H1 (cell line): ENCODE measurements around the gene GALNT6. TPM values are rescaled to one million over a fixed set of nuclear protein-coding genes. Genes with fewer than 3 reads are reported as not detected.

Experiments
- CHD7 ChIP-seq: fragments of 300-600 bp; sonication (generic); IDR thresholded peaks from 2 replicates; pipeline ENCODE4 v1.7.1; 2012; ENCODE audit warnings: low read length, moderate library complexity, mild to moderate bottlenecking, inconsistent platforms; ENCODE audit not compliant: insufficient replicate concordance
- EGR1 ChIP-seq: IDR thresholded peaks from 2 replicates; pipeline ENCODE4 v1.6.1; 2011; ENCODE audit warnings: low read depth, low read length, borderline replicate concordance
- JUN ChIP-seq: IDR thresholded peaks from 2 replicates; pipeline ENCODE4 v1.6.1; 2011; ENCODE audit warnings: low read depth, mild to moderate bottlenecking, improper control_type of control experiment, low read length
- JUND ChIP-seq: IDR thresholded peaks from 2 replicates; pipeline ENCODE4 v1.6.1; 2011; ENCODE audit warnings: mild to moderate bottlenecking, improper control_type of control experiment, low read length
- KDM4A ChIP-seq: IDR thresholded peaks from one replicate; pipeline ENCODE4 v1.7.1; 2012; ENCODE audit warnings: low read depth, mild to moderate bottlenecking, moderate library complexity, low read length, inconsistent platforms; ENCODE audit not compliant: severe bottlenecking
- USF2 ChIP-seq: IDR thresholded peaks from 2 replicates; pipeline ENCODE4 v1.6.1; 2011; ENCODE audit warnings: low read length, improper control_type of control experiment
- polyA plus RNA-seq, 7 experiments: library from polyadenylated mRNA; depleted of rRNA in 3 of 7; stranded (reverse) in 5 of 7; unstranded in 2 of 7; fragments of >200 nt in 5 of 7; fragments of 200-250 nt in 2 of 7; gene quantifications; 1 replicate in 5 of 7; 2 replicates in 1 of 7; 4 replicates in 1 of 7; pipeline versions ENCODE4 v1.2.1 to v1.2.3, GENCODE V29; 2011 to 2013; ENCODE audit warnings: missing spikeins in 2 of 7, mixed read lengths in 2 of 7
- total RNA-seq: library from RNA; stranded (reverse); fragmentation: NEBNext Ultra II Directional; extraction: Animal tissue kit (Norgen Biotek cat#: 25700); gene quantifications from 2 replicates; pipeline ENCODE4 v1.2.1, GENCODE V29; 2021

Gene GALNT6
- total and polyA plus RNA-seq, 2 of the 8 experiments (the other 6 are each of a cell fraction or from before 2014, with no cell fraction given), result 5.8 to 10.7 TPM

GRCh38 chr12:51395283-51396230, 4.4 kb upstream of the GALNT6 start (continued):
- TF ChIP-seq KDM4A (no peak), JUN (no peak), CHD7 (no peak), JUND (no peak), USF2 (no peak), EGR1 (no peak)
